IgD-negative memory B cell (primary cell): ENCODE results near the gene INSRR. TPM values are rescaled to one million over a fixed set of nuclear protein-coding genes. Genes with fewer than 3 reads are reported as not detected.

Source experiments
- H3K27ac Mint-ChIP-seq, 3 donors: one replicate each; pipeline ENCODE4 v1.8.0; 2020 to 2022; ENCODE audit warnings: mild to moderate bottlenecking in 3 of 3, mixed read lengths in 3 of 3, moderate library complexity in 1 of 3
- H3K27me3 Mint-ChIP-seq: one replicate; pipeline ENCODE4 v1.8.0; 2021; ENCODE audit warnings: mixed read lengths
- H3K36me3 Mint-ChIP-seq: one replicate; pipeline ENCODE4 v1.8.0; 2020; ENCODE audit warnings: mild to moderate bottlenecking, mixed read lengths
- H3K4me1 Mint-ChIP-seq, 3 donors: one replicate each; pipeline ENCODE4 v1.8.0; 2020 to 2022; ENCODE audit warnings: mixed read lengths in 3 of 3, mild to moderate bottlenecking in 1 of 3
- H3K4me3 Mint-ChIP-seq, 4 donors: one replicate each; pipeline ENCODE4 v1.8.0; 2020 to 2022; ENCODE audit warnings: mild to moderate bottlenecking in 4 of 4, mixed read lengths in 4 of 4, moderate library complexity in 3 of 4
- H3K9me3 Mint-ChIP-seq, 3 donors: one replicate each; pipeline ENCODE4 v1.8.0; 2020 to 2021; ENCODE audit warnings: mixed read lengths in 3 of 3, mild to moderate bottlenecking in 1 of 3
- polyA plus RNA-seq: library from polyadenylated mRNA; unstranded; fragments of 300-500 nt; fragmentation: Illumina TruSeq; gene quantifications from one replicate; pipeline ENCODE4 v1.2.3, GENCODE V29; 2021

INSRR gene
- polyA plus RNA-seq, 1 donor from 2014 or later = not detected

DNA sequence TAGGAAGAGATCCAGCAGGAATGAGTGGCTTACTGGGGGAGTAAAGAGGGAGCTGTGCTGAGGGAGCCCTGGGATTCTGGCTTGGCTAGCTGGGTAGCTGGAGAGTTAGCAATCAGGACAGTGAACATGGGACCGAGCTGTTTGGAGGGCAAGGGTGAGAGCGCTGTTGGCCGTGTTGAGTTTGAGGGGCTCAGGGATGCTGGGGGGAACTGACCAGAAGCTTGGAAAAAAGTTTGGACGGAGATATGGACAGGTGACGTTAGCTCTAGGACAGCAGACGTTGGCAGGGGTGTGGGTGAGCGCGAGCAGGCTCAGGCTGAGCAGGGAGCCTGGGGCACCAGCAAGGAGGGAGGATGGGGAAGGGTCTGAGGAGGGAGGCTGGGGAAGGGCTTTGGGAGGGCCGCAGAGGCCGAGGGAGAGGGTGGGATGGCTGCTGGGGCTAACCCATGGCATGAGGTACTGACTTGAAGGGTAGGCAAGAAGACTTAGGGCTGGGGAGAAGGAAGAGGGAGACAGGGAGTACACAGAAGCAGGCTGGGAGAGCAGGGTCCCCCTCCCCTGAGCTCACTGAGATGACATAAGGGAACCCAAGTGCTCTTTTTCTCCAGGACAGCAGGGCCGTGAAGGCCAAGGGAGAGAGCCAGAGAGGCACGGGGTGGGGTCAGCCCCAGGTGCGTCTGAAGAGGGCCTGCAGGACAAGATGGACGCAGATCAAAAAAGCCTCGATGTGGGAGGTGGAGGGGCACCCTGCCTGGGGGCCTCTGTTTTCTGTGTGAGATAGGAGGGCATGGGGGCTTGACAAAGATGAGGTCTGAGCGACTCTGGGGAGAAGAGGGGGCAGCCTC, 50.5 kb downstream of the INSRR start:
- Mint-ChIP-seq H3K9me3 (no peaks in the 10 kb centered on the region), H3K27ac (no peak overlapping the region), H3K27me3 (no peaks in the 10 kb centered on the region), H3K4me1 (peaks cover 0 to 7% (median 4%) of the 10 kb centered on the region in 3 donors), H3K4me3 (peak overlapping the region in 1 of 4 donors; percentile 18), H3K36me3 (peaks cover 3% of the 10 kb centered on the region)

DNA sequence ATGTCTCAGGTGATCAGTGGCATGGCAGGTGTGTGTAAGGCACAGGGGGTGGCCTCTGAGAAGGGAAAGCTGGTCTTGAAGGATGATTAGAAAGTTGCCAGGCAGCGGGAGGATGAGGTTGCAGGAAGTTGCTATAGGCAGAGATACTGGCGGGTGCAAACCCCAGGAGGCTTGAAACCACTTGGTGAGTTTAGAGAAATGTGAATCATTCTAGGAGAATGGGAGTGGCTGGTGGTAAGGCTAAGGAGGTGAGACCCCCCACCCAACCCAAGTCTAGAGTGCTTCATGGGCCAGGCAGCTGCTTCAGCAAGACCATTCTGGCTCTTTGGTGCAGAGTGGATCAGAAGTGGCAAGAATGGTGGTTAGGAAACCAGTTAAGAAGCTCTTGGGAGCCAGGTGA, 51.3 kb downstream of the INSRR start:
- Mint-ChIP-seq H3K4me1 (peaks cover 0 to 6% (median 4%) of the 10 kb centered on the region in 3 donors), H3K9me3 (no peaks in the 10 kb centered on the region), H3K27me3 (no peaks in the 10 kb centered on the region), H3K4me3 (no peak overlapping the region), H3K36me3 (peaks cover 3% of the 10 kb centered on the region), H3K27ac (no peak overlapping the region)

DNA sequence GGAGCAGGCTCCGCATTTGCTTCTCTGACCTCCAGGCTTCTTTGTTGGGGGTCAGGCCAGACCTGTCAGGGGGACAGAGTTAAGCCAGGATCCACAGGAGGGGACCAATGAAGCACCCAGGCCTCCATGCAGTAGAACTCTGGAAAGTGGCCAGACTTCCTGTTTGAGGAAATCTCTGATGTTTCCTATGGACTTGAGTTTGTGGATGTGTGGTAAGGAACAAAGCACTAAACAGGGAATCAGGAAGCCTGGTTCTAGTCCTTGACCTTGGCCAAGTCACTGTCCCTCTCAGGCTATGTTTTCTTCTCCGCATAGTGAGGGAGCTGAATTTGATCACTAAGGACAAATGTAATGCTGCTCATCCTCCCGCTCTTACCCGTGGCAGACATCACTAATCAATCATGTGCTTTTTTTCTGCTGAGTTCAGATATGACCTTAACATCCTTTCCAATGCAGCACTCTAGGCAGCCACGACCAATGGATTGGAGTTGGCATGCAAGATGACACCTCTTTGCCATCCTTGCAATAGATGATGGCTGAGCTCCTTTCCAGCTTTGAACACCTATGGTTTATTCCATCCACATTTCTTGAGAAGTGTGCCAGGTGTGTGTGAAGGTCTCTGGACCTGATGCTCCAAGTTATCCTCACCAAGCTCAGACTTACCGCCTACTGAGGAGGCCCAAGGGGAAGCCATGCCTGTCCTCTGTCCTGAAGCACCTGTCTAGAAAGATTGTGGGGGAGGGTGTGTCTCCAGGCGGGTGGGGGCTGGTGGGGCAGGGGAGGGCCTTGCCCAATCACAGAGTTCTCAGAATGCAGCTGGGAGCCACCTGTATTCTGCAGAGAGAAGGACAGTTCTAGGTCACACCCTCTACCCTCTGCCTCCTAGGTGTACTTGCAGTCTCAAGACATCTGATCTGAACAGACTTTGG, 52.1 kb downstream of the INSRR start:
- no peaks in the 10 kb centered on the region for H3K9me3 Mint-ChIP-seq
- no peak overlapping the region for H3K4me3 Mint-ChIP-seq
- no peaks in the 10 kb centered on the region for H3K27me3 Mint-ChIP-seq
- H3K27ac Mint-ChIP-seq = peak overlapping the region in 1 of 3 donors; percentile 33
- peaks cover 3% of the 10 kb centered on the region for H3K36me3 Mint-ChIP-seq
- peaks cover 0 to 4% (median 1%) of the 10 kb centered on the region in 3 donors for H3K4me1 Mint-ChIP-seq

DNA sequence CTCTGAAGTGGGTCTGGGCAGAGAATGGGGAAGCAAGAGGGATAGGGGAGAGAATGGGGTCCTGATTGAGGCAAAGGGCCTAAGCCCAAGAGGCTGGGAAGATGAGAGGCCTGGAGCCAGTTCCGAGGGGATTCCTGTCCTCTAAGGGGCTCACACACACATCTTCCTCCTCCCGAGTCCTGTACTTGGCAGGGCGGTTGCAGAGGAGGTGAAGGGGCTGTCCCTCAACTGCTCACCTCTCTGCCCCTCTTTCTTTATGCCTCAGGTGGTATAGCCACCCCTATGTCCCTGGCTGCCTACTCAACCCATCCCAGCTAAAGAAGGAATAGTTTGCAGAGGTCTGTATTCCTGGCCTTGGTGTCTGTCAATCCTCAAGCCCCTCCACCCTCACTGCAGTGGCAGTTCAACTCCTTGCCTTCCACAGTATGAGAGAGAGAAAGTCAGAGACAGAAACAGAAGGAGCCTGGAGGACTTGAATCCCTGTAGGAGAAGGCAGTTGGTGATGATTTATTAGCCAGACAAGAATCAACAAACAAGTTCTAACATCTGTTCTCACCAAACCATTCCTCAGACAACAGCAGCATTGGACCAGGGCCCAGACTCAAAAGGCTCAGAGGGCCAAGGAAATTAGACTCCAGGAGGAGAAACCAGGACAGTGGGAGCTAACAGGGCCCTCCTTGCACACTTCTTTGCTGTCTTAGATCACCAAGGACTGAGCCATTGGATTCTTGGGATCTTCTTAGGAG, 53.0 kb downstream of the INSRR start:
- H3K9me3 Mint-ChIP-seq = no peaks in the 10 kb centered on the region
- H3K27ac Mint-ChIP-seq = no peak overlapping the region
- no peaks in the 10 kb centered on the region for H3K27me3 Mint-ChIP-seq
- peaks cover 0 to 4% (median 3%) of the 10 kb centered on the region in 3 donors for H3K4me1 Mint-ChIP-seq
- H3K4me3 Mint-ChIP-seq = no peak overlapping the region
- peaks cover 6% of the 10 kb centered on the region for H3K36me3 Mint-ChIP-seq

DNA sequence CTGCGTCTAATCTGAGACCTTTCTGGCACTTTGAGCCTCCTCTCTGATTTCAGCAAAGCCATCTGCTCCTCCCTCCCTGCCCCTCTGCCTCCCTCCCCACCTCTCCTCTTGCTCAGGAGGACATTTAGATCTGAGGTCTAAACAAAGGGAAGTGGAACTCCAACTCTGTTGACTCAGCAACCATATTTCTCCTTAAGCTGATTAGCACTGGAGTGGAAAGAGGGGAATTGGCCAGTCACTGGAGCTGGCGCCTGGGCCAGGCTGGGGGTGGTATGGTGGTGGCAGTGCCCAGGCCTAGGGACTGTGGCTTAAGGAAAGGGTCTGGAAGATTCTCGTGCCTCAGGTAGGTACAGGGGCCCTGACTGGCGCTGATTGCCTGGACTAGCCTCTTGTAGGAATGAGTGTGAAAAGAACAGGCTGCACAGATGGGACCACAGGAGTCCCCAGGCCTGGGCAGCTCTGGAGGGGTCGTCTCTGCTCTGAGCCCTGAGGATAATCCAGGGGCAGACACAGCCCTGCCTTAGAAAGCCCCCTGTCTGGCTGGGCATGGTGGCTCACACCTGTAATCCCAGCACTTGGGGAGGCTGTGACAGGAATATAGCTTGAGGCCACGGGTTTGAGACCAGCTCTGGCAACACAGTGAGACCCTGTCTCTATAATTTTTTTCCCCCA, 54.2 kb downstream of the INSRR start:
- no peaks in the 10 kb centered on the region for H3K9me3 Mint-ChIP-seq
- peaks cover 6% of the 10 kb centered on the region for H3K36me3 Mint-ChIP-seq
- H3K27me3 Mint-ChIP-seq = no peaks in the 10 kb centered on the region
- no peak overlapping the region for H3K4me3 Mint-ChIP-seq
- peak overlapping the region in 1 of 3 donors; percentile 18 for H3K27ac Mint-ChIP-seq
- peaks cover 0 to 4% (median 3%) of the 10 kb centered on the region in 3 donors for H3K4me1 Mint-ChIP-seq

DNA sequence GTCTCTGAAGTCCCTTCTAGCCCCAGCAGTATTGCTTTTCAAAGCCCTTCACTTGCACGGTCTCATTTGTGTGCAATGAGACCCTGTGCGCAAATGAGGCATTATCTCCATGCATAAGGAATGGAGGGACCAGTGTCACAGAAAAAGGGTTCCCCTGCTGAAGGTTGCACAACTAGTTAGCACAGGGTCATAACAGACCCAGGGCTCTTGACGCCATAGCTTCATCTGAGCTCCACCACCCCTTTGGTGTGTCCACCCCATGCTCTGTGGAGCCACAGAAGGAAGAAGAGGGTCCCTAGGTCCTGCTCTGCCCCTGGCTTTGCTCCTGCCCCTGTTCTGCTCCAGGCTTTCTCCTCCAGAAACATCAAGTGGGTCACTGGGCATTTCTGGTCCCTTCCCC, 54.9 kb downstream of the INSRR start:
- Mint-ChIP-seq H3K27ac (peak overlapping the region in 1 of 3 donors; percentile 18), H3K36me3 (peaks cover 6% of the 10 kb centered on the region), H3K27me3 (no peaks in the 10 kb centered on the region), H3K4me1 (peaks cover 0 to 4% (median 3%) of the 10 kb centered on the region in 3 donors), H3K4me3 (no peak overlapping the region), H3K9me3 (no peaks in the 10 kb centered on the region)

DNA sequence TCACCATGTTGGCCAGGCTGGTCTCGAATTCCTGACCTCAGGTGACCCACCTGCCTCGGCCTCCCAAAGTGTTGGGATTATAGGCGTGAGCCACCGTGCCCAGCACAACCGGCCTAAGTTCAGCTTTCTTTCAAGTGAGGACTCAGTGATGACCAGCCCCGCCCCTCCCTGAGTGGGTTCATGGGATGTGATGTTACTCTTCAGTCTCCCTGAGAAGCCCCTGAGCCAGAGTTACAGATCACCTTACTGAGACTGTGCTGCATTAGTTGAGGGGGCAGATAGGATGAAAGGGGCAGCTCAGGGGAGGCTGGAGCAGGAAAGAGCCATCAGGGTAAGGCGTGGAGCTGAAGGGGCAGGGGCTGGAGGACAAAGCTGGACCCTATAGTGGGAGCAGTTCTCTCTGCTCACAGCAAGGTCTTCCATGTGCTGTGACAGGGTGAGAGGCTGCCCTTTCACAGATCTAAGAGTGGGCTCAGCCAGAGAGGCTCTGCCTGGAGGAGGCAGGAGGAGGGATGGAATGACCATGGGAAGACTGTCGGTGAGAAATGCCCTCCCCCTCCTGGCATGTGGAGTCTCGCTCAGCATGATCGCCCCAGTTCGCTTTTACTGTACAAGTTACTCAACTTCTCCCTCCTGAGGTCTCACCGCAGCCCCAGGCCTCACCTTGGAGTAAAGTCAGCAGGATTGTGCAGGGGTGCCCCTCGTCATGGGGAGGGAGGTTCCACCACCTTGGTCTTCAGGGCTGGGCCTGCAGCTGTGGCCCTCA, 55.6 kb downstream of the INSRR start:
- H3K9me3 Mint-ChIP-seq = no peaks in the 10 kb centered on the region
- no peak overlapping the region for H3K4me3 Mint-ChIP-seq
- peaks cover 0 to 4% (median 3%) of the 10 kb centered on the region in 3 donors for H3K4me1 Mint-ChIP-seq
- H3K36me3 Mint-ChIP-seq = peaks cover 6% of the 10 kb centered on the region
- peak overlapping the region in 1 of 3 donors; percentile 34 for H3K27ac Mint-ChIP-seq
- no peaks in the 10 kb centered on the region for H3K27me3 Mint-ChIP-seq

DNA sequence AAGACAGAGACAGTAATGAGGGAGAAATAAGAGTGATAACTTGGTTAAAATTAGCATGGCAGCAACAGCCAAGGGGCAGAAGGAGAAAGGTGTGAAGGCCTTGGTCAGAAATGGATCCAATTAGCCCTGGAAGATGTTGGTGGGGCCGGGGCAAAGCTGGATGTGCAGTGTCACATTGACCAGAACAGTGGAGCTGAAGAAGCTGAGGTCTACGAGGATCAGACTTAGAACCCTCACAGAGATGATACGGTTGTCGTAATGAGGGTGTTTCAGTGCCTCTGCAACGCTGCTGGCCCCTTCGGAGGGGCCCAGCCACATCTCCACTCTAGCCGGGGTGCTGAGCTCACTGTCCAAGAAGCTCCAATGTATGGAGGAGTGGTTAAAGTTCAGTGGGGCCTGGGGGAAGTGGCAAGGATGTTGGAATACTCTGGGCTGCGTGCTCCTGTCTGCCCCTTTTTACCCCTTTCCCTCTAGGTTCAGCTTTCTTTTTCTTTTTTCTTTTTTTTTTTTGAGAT, 56.4 kb downstream of the INSRR start:
- Mint-ChIP-seq H3K4me1 (peaks cover 0 to 2% (median 1%) of the 10 kb centered on the region in 3 donors), H3K4me3 (no peak overlapping the region), H3K27ac (peak overlapping the region in 1 of 3 donors; percentile 32), H3K36me3 (peaks cover 6% of the 10 kb centered on the region), H3K27me3 (no peaks in the 10 kb centered on the region), H3K9me3 (no peaks in the 10 kb centered on the region)

DNA sequence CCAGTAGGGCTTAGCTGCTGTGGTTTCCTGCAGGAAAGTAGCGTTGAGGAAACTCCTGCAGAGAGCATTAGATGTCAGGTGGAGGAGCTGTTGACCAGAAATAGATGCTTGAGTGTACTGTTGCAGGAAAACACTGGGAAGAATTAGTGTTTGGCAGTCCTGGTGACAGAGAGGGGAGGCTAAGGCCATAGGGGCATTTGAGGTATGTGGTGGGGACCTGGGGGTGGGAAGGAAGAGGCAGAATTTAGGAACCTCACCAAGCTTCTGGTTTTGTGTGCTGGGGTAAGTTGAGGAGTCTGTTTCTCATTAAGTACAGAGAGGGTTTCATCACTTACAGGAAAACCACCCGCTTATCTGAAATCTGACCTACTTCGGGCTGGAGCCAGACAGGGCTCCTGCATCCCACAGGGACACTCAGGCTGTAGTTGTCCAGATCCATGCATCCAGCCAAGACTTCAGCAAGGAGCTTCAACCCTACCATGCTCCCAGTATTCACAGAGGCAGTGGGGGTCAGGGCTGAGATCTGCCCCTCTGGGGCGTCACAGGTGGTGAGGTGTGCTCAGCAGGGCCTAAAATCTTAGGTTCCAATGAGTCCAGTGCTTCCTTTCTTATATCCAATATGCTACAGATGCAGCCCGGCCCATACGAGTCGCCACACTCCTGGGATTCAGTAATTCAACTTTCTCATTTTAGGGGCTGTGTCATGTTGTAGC, 57.4 kb downstream of the INSRR start:
- peak overlapping the region in 1 of 3 donors; percentile 41 for H3K27ac Mint-ChIP-seq
- H3K36me3 Mint-ChIP-seq = peaks cover 6% of the 10 kb centered on the region

DNA sequence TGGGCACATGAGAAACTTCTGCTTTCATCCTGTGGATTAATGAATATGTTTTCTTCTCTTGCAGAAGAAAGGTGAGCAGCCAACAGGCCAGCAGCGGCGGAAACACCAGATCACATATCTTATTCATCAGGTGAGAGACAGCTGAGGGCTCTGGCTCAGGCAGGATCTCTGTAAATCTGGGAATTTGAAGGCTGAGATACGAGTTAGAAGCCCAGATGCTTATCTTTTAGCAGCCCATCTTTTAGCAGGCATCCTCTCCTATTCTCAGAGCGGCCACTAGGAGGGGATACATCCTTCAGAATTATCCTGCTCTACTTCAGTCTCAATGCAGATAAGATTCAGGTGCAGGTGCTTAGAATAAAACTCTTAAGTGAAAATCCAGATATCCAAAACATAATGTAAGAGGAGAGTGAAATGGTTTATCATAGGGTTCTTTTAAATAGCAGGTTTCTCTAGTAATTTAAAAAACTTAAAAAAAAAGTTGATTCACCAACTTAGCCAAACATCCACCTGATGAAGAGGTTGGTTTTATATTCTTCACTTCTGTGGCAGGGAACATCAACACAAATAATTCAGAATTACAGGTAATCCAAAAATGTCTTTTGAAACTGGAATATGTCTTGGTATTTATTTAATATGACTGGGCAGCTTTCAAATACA, 61.6 kb downstream of the INSRR start:
- Mint-ChIP-seq H3K36me3 (peaks cover 8% of the 10 kb centered on the region), H3K9me3 (no peaks in the 10 kb centered on the region), H3K27me3 (no peaks in the 10 kb centered on the region), H3K27ac (peak overlapping the region in 1 of 3 donors; percentile 84), H3K4me3 (no peak overlapping the region), H3K4me1 (peaks cover 0 to 10% (median 7%) of the 10 kb centered on the region in 3 donors)

More for the DNA sequence above, 57.4 kb downstream of the INSRR start:
- Mint-ChIP-seq H3K9me3 (no peaks in the 10 kb centered on the region), H3K4me1 (peaks cover 0 to 2% (median 1%) of the 10 kb centered on the region in 3 donors), H3K27me3 (no peaks in the 10 kb centered on the region), H3K4me3 (no peak overlapping the region)

DNA sequence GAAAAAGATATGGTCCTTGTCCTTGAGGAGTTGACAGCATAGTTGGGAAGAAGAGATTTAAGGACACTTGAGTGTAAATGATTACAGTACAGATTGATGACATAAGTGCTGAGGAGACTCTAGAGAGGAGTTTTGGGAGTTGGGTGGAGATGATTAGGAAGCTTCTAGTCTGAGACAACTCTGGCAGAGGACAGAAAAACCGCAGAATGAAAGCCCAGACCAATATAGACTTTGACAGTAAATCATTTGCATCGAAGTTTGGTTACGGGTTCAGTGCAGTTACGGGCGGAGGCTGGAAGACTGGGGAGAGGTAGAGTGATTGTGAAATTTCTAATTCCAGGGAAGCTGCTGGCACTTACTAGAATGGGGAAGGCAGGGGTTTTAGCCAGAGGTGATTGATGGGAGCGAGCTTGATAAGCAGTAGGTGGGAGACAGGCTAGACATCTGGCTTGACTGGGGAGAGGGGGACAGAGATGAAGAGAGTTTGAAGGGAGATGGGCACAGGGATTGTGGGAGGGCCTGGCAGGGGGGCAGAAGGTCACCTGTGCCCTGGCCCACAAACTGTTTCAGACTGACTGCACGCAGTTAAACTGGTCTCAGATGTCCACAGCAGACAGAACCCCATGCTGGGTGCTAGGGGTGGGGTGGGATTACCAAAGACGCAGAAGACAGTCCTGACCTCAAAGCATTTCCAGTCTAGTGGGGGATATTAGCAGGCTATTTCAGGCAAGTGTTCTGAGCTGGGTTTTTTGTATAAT, 62.4 kb downstream of the INSRR start:
- Mint-ChIP-seq H3K4me1 (peaks cover 0 to 10% (median 7%) of the 10 kb centered on the region in 3 donors), H3K27me3 (no peaks in the 10 kb centered on the region), H3K36me3 (peaks cover 8% of the 10 kb centered on the region), H3K27ac (no peak overlapping the region), H3K9me3 (no peaks in the 10 kb centered on the region), H3K4me3 (no peak overlapping the region)

DNA sequence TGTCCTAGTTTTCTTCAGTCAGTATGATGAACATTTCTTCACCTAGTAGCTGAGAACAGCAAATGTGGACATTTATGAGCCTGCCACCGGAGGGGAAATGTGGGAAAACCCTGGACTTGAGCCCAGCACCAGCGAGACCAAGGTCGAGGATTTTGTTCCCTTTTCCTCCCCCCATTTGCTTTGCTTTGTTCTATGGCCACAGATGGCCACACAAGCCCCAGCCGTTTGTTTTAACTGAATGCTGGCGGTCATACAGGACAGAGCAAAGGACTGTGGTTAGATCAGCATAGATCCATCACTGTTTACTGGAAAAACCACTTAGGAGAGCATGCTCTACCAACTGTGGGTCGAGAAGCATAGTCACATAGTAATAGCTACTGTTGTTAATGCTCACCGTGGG, 63.1 kb downstream of the INSRR start:
- H3K4me1 Mint-ChIP-seq = peaks cover 0 to 9% (median 7%) of the 10 kb centered on the region in 3 donors
- no peak overlapping the region for H3K4me3 Mint-ChIP-seq
- H3K36me3 Mint-ChIP-seq = peaks cover 5% of the 10 kb centered on the region
- peak overlapping the region in 1 of 3 donors; percentile 76 for H3K27ac Mint-ChIP-seq
- no peaks in the 10 kb centered on the region for H3K27me3 Mint-ChIP-seq
- no peaks in the 10 kb centered on the region for H3K9me3 Mint-ChIP-seq
